HepG2 (cell line): Measurements from ENCODE around the gene EPHA3. TPM values are rescaled to one million over a fixed set of nuclear protein-coding genes. Genes with fewer than 3 reads are reported as not detected.

ENCODE experiments used
- ATAC-seq: fragments of 200-7000 bp; cut with Tn5 transposase; 3 replicates; pipeline ENCODE4 v1.9.1; 2020; ENCODE audit warnings: mild to moderate bottlenecking, moderate library complexity
- BruUV-seq: library from RNA; stranded (reverse); fragments of 400-500 nt; replicated peaks from 2 replicates; lab custom pipeline; 2021; lab: Mats Ljungman, UMichigan
- CTCF ChIA-PET: fragments of 300-600 bp; formaldehyde crosslinking; extraction: SDS; loops from one replicate; lab custom pipeline; 2021; ENCODE audit warnings: low total read pairs, inconsistent platforms, low intra/inter-chr PET ratio; lab: Yijun Ruan, JAX
- POLR2A ChIA-PET: fragments of 350-600 bp; sonication (Branson Sonifier 250); formaldehyde crosslinking; loops from one replicate; lab custom pipeline; 2020; ENCODE audit warnings: antibody characterized with exemption, inconsistent platforms; lab: Yijun Ruan, JAX
- DNase-seq: peaks from one replicate; pipeline ENCODE4 v3.0.0-alpha.2; 2015; ENCODE audit warnings: low spot score
- FAIRE-seq: peaks from 3 replicates; lab custom pipeline; 2011; peaks lifted over from hg19 to GRCh38; lab: Jason Lieb, UNC
- H2AFZ ChIP-seq: one replicate; pipeline ENCODE4 v1.6.1; 2011; ENCODE audit warnings: low read length, inconsistent platforms
- H3K27ac ChIP-seq: fragments of 300-600 bp; 3 replicates; pipeline ENCODE4 v1.8.0; 2011; ENCODE audit warnings: mixed run types, mild to moderate bottlenecking, mixed read lengths, low read length, inconsistent platforms; ENCODE audit not compliant: insufficient read depth; ENCODE audit errors: extremely low read length
- H3K27me3 ChIP-seq, 2 experiments: fragments of 200-600 bp in 1 of 2; 2 replicates in 1 of 2; 3 replicates in 1 of 2; pipeline versions ENCODE4 v1.6.0 to v1.8.0; 2011; ENCODE audit warnings: low read length in 2 of 2, mild to moderate bottlenecking in 2 of 2, moderate library complexity in 2 of 2, inconsistent platforms in 1 of 2; ENCODE audit not compliant: insufficient read depth in 2 of 2, control insufficient read depth in 1 of 2
- H3K36me3 ChIP-seq, 2 experiments: fragments of 200-600 bp in 1 of 2; replicated peaks in 1 of 2; 2 replicates in 1 of 2; 3 replicates in 1 of 2; pipeline versions ENCODE4 v1.5.1 to v1.8.0; 2011; ENCODE audit warnings: low read length in 2 of 2, inconsistent platforms in 1 of 2; ENCODE audit not compliant: insufficient read depth in 2 of 2, control insufficient read depth in 1 of 2
- H3K4me1 ChIP-seq: 2 replicates; pipeline ENCODE4 v1.5.1; 2012; ENCODE audit warnings: low read length, inconsistent platforms; ENCODE audit not compliant: insufficient read depth
- H3K4me2 ChIP-seq: 2 replicates; pipeline ENCODE4 v1.6.0; 2011; ENCODE audit warnings: low read depth, low read length, inconsistent platforms
- H3K4me3 ChIP-seq, 3 experiments: fragments of 200-600 bp in 1 of 3; sonication (generic), shearing (Covaris generic) in 1 of 3; replicated peaks in 1 of 3; 2 replicates each; pipeline ENCODE4 v1.5.1; 2011 to 2016; ENCODE audit warnings: low read length in 3 of 3, inconsistent platforms in 2 of 3, low read depth in 2 of 3, mild to moderate bottlenecking in 2 of 3, control low read depth in 1 of 3, mixed read lengths in 1 of 3; ENCODE audit not compliant: insufficient read depth in 1 of 3
- H3K79me2 ChIP-seq: one replicate; pipeline ENCODE4 v1.6.1; 2011; ENCODE audit warnings: low read length, inconsistent platforms; ENCODE audit not compliant: insufficient read depth
- H3K9ac ChIP-seq: 2 replicates; pipeline ENCODE4 v1.6.0; 2011; ENCODE audit warnings: mild to moderate bottlenecking, low read depth, low read length, inconsistent platforms; ENCODE audit not compliant: insufficient read depth
- H3K9me3 ChIP-seq: 2 replicates; pipeline ENCODE4 v1.5.1; 2012; ENCODE audit warnings: mild to moderate bottlenecking, low read length
- H4K20me1 ChIP-seq: 2 replicates; pipeline ENCODE4 v1.6.0; 2011; ENCODE audit warnings: inconsistent platforms, mild to moderate bottlenecking, low read length, moderate library complexity; ENCODE audit not compliant: insufficient read depth
- AFF4 ChIP-seq: sonication (generic); formaldehyde crosslinking; IDR thresholded peaks from 2 replicates; pipeline ENCODE4 v1.4.0; 2020; ENCODE audit warnings: missing genetic modification reagents
- GMEB2 ChIP-seq: IDR thresholded peaks from 2 replicates; pipeline ENCODE4 v1.6.1; 2016; ENCODE audit warnings: missing biosample characterization, missing genetic modification reagents, low read depth
- HDAC1 ChIP-seq: sonication (generic); formaldehyde crosslinking; IDR thresholded peaks from 2 replicates; pipeline ENCODE4 v1.5.1; 2020; ENCODE audit warnings: mild to moderate bottlenecking, missing genetic modification reagents
- LRRFIP1 ChIP-seq: sonication (generic); formaldehyde crosslinking; conservative IDR thresholded peaks from 2 replicates; pipeline ENCODE4 v1.4.0; 2020; ENCODE audit warnings: missing genetic modification reagents
- PATZ1 ChIP-seq: sonication (generic); formaldehyde crosslinking; IDR thresholded peaks from 2 replicates; pipeline ENCODE4 v1.4.0; 2020; ENCODE audit warnings: missing genetic modification reagents
- RXRA ChIP-seq: sonication (generic); formaldehyde crosslinking; IDR thresholded peaks from 2 replicates; pipeline ENCODE4 v1.5.1; 2020; ENCODE audit warnings: missing genetic modification reagents
- ZNF556 ChIP-seq: sonication (generic); formaldehyde crosslinking; IDR thresholded peaks from 2 replicates; pipeline ENCODE4 v1.4.0; 2020; ENCODE audit warnings: mild to moderate bottlenecking, missing genetic modification reagents, borderline replicate concordance
- WGBS: methylation state at CpG from one replicate; pipeline ENCODE4 v1.1.6; 2017; ENCODE audit warnings: low lambda C conversion rate; 5-methylcytosine and 5-hydroxymethylcytosine counted together
- in situ Hi-C: cut with HindIII; loops from 2 replicates; pipeline ENCODE4 v1.10.0; 2017; ENCODE audit warnings: low pct_unique_long_range_greater_than_20kb; ENCODE audit not compliant: extremely low pct_ligation_motif_present
- intact Hi-C: fragments of 100-400 bp; cut with micrococcal nuclease; formaldehyde crosslinking; loops from one replicate; pipeline ENCODE4 v1.10.0; 2022; ENCODE audit not compliant: unreplicated experiment
- polyA plus RNA-seq, 8 experiments: library from polyadenylated mRNA; depleted of rRNA in 3 of 8; stranded (reverse) in 7 of 8; unstranded in 1 of 8; fragments of >200 nt; fragmentation: Illumina TruSeq in 4 of 8; extraction: Trizol in 4 of 8; gene quantifications; 2 replicates each; pipeline versions ENCODE4 v1.2.1 to v1.2.3, GENCODE V29; 2011 to 2016; ENCODE audit warnings: low read depth in 4 of 8, missing spikeins in 1 of 8, mixed read lengths in 1 of 8; ENCODE audit not compliant: insufficient read depth in 1 of 8
- total RNA-seq, 5 experiments: library from RNA; depleted of rRNA; stranded (reverse); fragments of >200 nt; fragmentation: Illumina TruSeq; extraction: Trizol; gene quantifications; 2 replicates each; pipeline ENCODE4 v1.2.3, GENCODE V29; 2016; ENCODE audit warnings: low read depth in 1 of 5
- TF ChIP-seq, protein P1 (sequence below): sonication (generic); formaldehyde crosslinking; IDR thresholded peaks from 2 replicates; pipeline ENCODE4 v1.4.0; 2020; ENCODE audit warnings: missing genetic modification reagents, borderline replicate concordance

The EPHA3 gene
- total and polyA plus RNA-seq, 2 of the 13 experiments (the other 11 are each of a cell fraction or from before 2014, with no cell fraction given): 0.01 TPM; not detected in 1

DNA sequence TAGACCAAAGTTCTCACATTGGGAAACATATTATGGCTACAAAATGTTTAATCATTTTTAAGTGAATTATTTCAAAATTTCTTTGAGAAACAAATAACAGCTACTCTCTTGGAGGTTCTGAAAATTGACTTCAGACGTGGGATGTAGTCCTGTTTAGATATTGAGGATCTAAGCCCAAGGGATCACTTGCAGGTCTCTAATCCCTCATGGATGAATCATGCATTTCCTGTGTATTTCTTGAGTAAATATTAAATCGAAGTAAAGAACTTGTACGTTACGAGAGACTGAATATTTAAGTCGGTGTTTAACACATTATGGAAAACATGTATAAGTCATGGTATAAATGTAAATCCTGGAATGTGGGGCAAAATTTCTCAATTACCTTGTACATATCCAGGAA is 119.8 kb downstream of the EPHA3 start:
- H3K4me1 ChIP-seq: no peaks in the 10 kb centered on the region
- no peaks in the 10 kb centered on the region for H3K36me3 ChIP-seq
- no peak overlapping the region for H3K9ac ChIP-seq
- ATAC-seq: no peak
- no peak overlapping the region for H2AFZ ChIP-seq
- FAIRE-seq: no peak
- intact Hi-C loops (no loop called here), in situ Hi-C loops (no loop called here)
- POLR2A ChIA-PET: no interaction called here
- no peaks in the 10 kb centered on the region for H3K9me3 ChIP-seq
- CTCF ChIA-PET: no interaction called here
- H3K4me2 ChIP-seq: no peak overlapping the region
- 18% methylated on average over 5 of the region's 5 CpGs for WGBS
- no peaks in the 10 kb centered on the region for H4K20me1 ChIP-seq
- H3K27me3 ChIP-seq: no peaks in the 10 kb centered on the region
- no peaks in the 10 kb centered on the region for H3K79me2 ChIP-seq
- BruUV-seq: no TSS peak
- no peak overlapping the region for H3K4me3 ChIP-seq
- no peak overlapping the region for H3K27ac ChIP-seq
- no peak for DNase-seq
- TF ChIP-seq ZNF556 (CRISPR knock-in tag) (no peak), RXRA (CRISPR knock-in tag) (no peak), LRRFIP1 (CRISPR knock-in tag) (no peak), PATZ1 (CRISPR knock-in tag) (no peak), GMEB2 (CRISPR knock-in tag) (no peak), AFF4 (CRISPR knock-in tag) (no peak), HDAC1 (no peak)
- TF ChIP-seq, protein P1, sequence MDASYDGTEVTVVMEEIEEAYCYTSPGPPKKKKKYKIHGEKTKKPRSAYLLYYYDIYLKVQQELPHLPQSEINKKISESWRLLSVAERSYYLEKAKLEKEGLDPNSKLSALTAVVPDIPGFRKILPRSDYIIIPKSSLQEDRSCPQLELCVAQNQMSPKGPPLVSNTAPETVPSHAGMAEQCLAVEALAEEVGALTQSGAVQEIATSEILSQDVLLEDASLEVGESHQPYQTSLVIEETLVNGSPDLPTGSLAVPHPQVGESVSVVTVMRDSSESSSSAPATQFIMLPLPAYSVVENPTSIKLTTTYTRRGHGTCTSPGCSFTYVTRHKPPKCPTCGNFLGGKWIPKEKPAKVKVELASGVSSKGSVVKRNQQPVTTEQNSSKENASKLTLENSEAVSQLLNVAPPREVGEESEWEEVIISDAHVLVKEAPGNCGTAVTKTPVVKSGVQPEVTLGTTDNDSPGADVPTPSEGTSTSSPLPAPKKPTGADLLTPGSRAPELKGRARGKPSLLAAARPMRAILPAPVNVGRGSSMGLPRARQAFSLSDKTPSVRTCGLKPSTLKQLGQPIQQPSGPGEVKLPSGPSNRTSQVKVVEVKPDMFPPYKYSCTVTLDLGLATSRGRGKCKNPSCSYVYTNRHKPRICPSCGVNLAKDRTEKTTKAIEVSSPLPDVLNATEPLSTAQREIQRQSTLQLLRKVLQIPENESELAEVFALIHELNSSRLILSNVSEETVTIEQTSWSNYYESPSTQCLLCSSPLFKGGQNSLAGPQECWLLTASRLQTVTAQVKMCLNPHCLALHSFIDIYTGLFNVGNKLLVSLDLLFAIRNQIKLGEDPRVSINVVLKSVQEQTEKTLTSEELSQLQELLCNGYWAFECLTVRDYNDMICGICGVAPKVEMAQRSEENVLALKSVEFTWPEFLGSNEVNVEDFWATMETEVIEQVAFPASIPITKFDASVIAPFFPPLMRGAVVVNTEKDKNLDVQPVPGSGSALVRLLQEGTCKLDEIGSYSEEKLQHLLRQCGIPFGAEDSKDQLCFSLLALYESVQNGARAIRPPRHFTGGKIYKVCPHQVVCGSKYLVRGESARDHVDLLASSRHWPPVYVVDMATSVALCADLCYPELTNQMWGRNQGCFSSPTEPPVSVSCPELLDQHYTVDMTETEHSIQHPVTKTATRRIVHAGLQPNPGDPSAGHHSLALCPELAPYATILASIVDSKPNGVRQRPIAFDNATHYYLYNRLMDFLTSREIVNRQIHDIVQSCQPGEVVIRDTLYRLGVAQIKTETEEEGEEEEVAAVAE (CRISPR knock-in tag): no peak
